B cell (primary cell): ENCODE results near the gene ZBTB16. TPM values are rescaled to one million over a fixed set of nuclear protein-coding genes. Genes with fewer than 3 reads are reported as not detected.

Experiments
- ATAC-seq: fragments of 200-7000 bp; cut with Tn5 transposase; one replicate; pipeline ENCODE4 v1.10.0; 2021; ENCODE audit warnings: low read depth, mild to moderate bottlenecking, moderate number of reproducible peaks, moderate library complexity
- CTCF ChIA-PET: fragments of 350-600 bp; sonication (Branson Sonifier 250); formaldehyde crosslinking; loops from one replicate; lab custom pipeline; 2021; ENCODE audit warnings: antibody characterized with exemption, inconsistent platforms; lab: Charles Lee
- POLR2A ChIA-PET: fragments of 350-600 bp; sonication (Branson Sonifier 250); formaldehyde crosslinking; loops from one replicate; lab custom pipeline; 2021; ENCODE audit warnings: antibody characterized with exemption; lab: Charles Lee
- DNase-seq: peaks from one replicate; pipeline ENCODE4 v3.0.0; 2013
- H2AFZ ChIP-seq: 2 replicates; pipeline ENCODE4 v1.6.1; 2012; ENCODE audit warnings: mild to moderate bottlenecking, low read depth, low read length; ENCODE audit not compliant: insufficient read depth, poor library complexity, severe bottlenecking
- H3K27ac ChIP-seq, 2 donors: 1 replicate in 1 of 2; 2 replicates in 1 of 2; pipeline ENCODE4 v1.5.1; 2012 to 2013; ENCODE audit warnings: low read length in 2 of 2, mild to moderate bottlenecking in 2 of 2, moderate library complexity in 1 of 2
- H3K27me3 ChIP-seq, 4 experiments: fragments of 200-600 bp in 1 of 4; sonication (generic) in 1 of 4; replicated peaks in 1 of 4; 1 replicate in 2 of 4; 2 replicates in 2 of 4; pipeline versions ENCODE4 v1.6.1 to v1.7.0; 2013 to 2016; ENCODE audit warnings: low read length in 3 of 4, mild to moderate bottlenecking in 2 of 4, mixed read lengths in 1 of 4, moderate library complexity in 1 of 4; ENCODE audit not compliant: insufficient read depth in 4 of 4, control insufficient read depth in 3 of 4; ENCODE audit errors: control extremely low read depth in 1 of 4
- H3K36me3 ChIP-seq, 2 experiments: replicated peaks in 1 of 2; 1 replicate in 1 of 2; 2 replicates in 1 of 2; pipeline versions ENCODE4 v1.6.1 to v1.7.1; 2013; ENCODE audit warnings: low read length in 1 of 2; ENCODE audit not compliant: insufficient read depth in 2 of 2, control insufficient read depth in 1 of 2; ENCODE audit errors: control extremely low read depth in 1 of 2, extremely low read depth in 1 of 2
- H3K4me1 ChIP-seq, 2 donors: fragments of 200-600 bp in 1 of 2; sonication (generic) in 1 of 2; 1 replicate in 1 of 2; 2 replicates in 1 of 2; pipeline versions ENCODE4 v1.5.1 to v1.6.1; 2013 to 2017; ENCODE audit warnings: low read length in 2 of 2; ENCODE audit not compliant: control insufficient read depth in 2 of 2, insufficient read depth in 2 of 2
- H3K4me2 ChIP-seq: replicated peaks from 2 replicates; pipeline ENCODE3; 2012; ENCODE audit warnings: mild to moderate bottlenecking, low read depth, low read length; ENCODE audit not compliant: poor library complexity, severe bottlenecking
- H3K4me3 ChIP-seq, 5 experiments: fragments of 200-600 bp in 1 of 5; sonication (generic) in 1 of 5; 1 replicate in 3 of 5; 2 replicates in 2 of 5; pipeline versions ENCODE4 v1.5.1 to v1.7.0; 2011 to 2016; ENCODE audit warnings: low read length in 4 of 5, mild to moderate bottlenecking in 4 of 5, low read depth in 2 of 5, control low read depth in 1 of 5, moderate library complexity in 1 of 5; ENCODE audit not compliant: insufficient read depth in 1 of 5; ENCODE audit errors: control extremely low read depth in 1 of 5, extremely low read depth in 1 of 5
- H3K79me2 ChIP-seq: fragments of 200-600 bp; sonication (generic); one replicate; pipeline ENCODE4 v1.6.0; 2016; ENCODE audit warnings: low read length; ENCODE audit not compliant: control insufficient read depth, insufficient read depth
- H3K9ac ChIP-seq: fragments of 200-600 bp; sonication (generic); 2 replicates; pipeline ENCODE4 v1.6.1; 2017; ENCODE audit warnings: mild to moderate bottlenecking, low read length, moderate library complexity
- H3K9me3 ChIP-seq, 3 donors: one replicate each; pipeline versions ENCODE4 v1.6.1 to v1.7.1; 2013; ENCODE audit warnings: low read length in 2 of 3; ENCODE audit not compliant: control insufficient read depth in 2 of 3, insufficient read depth in 1 of 3; ENCODE audit errors: control extremely low read depth in 1 of 3
- H4K20me1 ChIP-seq: 2 replicates; pipeline ENCODE4 v1.6.0; 2012; ENCODE audit warnings: mild to moderate bottlenecking, low read length; ENCODE audit not compliant: insufficient read depth, control insufficient read depth, poor library complexity, severe bottlenecking
- H3K27ac Mint-ChIP-seq: one replicate; pipeline ENCODE4 v1.8.0; 2021; ENCODE audit warnings: mixed read lengths
- H3K27me3 Mint-ChIP-seq: one replicate; pipeline ENCODE4 v1.8.0; 2021; ENCODE audit warnings: mixed read lengths
- H3K4me1 Mint-ChIP-seq: one replicate; pipeline ENCODE4 v1.8.0; 2021; ENCODE audit warnings: mixed read lengths
- H3K4me3 Mint-ChIP-seq: one replicate; pipeline ENCODE4 v1.8.0; 2021; ENCODE audit warnings: mixed read lengths
- H3K9me3 Mint-ChIP-seq: one replicate; pipeline ENCODE4 v1.8.0; 2022; ENCODE audit warnings: mixed read lengths; ENCODE audit not compliant: insufficient read depth
- EZH2 ChIP-seq: IDR thresholded peaks from 2 replicates; pipeline ENCODE4 v1.6.1; 2012; ENCODE audit warnings: borderline replicate concordance, low read depth, mild to moderate bottlenecking, moderate library complexity, low read length; ENCODE audit not compliant: insufficient read depth, poor library complexity, severe bottlenecking
- WGBS: methylation state at CpG from one replicate; pipeline ENCODE4 v1.1.5; 2013; ENCODE audit warnings: missing lambda C conversion rate; ENCODE audit not compliant: insufficient coverage; 5-methylcytosine and 5-hydroxymethylcytosine counted together
- intact Hi-C: fragments of 100-400 bp; cut with micrococcal nuclease; formaldehyde crosslinking; loops from one replicate; pipeline ENCODE4 v1.10.0; 2022
- polyA plus RNA-seq: library from polyadenylated mRNA; depleted of rRNA; stranded (reverse); fragments of >200 nt; gene quantifications from 2 replicates; pipeline ENCODE4 v1.2.3, GENCODE V29; 2012
- total RNA-seq, 2 donors: library from RNA; stranded (reverse); fragments of 120-200 nt in 1 of 2; gene quantifications; 1 replicate in 1 of 2; 2 replicates in 1 of 2; pipeline versions ENCODE4 v1.2.3 to v1.2.4, GENCODE V29; 2013 to 2022
- TF ChIP-seq, protein P1 (sequence below): fragments of 200-600 bp; IDR thresholded peaks from one replicate; pipeline ENCODE4 v1.8.0; 2022; ENCODE audit warnings: antibody characterized with exemption, mild to moderate bottlenecking

ZBTB16 gene
- total and polyA plus RNA-seq, 2 donors (not counting 1 experiment from before 2014, with no cell fraction given), result 16.0 to 20.6 TPM

DNA sequence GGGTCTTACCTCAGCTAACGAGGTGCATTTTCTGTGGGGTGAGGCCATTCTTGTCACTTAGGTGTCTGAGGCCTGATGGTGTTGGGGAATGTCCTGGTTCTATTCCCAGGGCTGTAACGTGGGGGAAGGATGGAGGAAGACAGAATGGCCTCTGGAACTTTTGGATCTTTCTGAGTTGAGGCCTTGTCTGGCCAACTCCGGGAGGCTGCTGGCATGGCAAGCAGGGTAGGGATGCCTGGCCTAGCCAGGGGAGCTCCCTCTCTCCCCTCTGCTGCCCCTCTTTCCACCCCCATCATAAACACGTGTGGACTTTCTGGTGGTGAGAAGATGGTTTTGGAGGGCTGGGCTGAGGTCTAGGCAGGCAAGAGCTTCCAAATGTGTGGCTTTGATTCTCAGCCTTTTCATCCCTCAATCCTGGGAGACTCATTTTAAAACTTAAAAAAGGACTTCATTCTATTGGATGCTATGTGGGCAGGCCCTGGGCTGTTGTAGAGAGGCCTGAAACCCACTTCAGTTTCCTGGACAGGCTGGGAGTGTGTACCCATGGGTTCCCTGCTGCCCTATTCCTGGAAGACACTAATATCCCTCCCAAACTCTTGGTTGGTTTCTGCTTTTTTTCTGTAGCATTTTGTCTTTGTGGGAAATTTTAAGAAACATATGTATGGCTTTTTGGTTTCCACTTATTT is 30.9 kb downstream of the ZBTB16 start:
- ChIA-PET CTCF (no interaction called here), POLR2A (no interaction called here)
- Histone ChIP-seq H4K20me1 (peaks cover 6% of the 10 kb centered on the region), H3K4me3 (no peak overlapping the region), H3K36me3 (no peaks in the 10 kb centered on the region), H3K4me2 (no peak overlapping the region), H3K4me1 (no peaks in the 10 kb centered on the region), H3K27me3 (no peaks in the 10 kb centered on the region), H3K9me3 (no peaks in the 10 kb centered on the region), H3K79me2 (peaks cover 5% of the 10 kb centered on the region), H3K27ac (no peak overlapping the region), H2AFZ (no peak overlapping the region), H3K9ac (no peak overlapping the region)
- no peak overlapping the region for H3K27ac Mint-ChIP-seq
- no peaks in the 10 kb centered on the region for H3K4me1 Mint-ChIP-seq
- peaks cover 10% of the 10 kb centered on the region for H3K27me3 Mint-ChIP-seq
- no peak overlapping the region for H3K4me3 Mint-ChIP-seq
- TF ChIP-seq, protein P1, sequence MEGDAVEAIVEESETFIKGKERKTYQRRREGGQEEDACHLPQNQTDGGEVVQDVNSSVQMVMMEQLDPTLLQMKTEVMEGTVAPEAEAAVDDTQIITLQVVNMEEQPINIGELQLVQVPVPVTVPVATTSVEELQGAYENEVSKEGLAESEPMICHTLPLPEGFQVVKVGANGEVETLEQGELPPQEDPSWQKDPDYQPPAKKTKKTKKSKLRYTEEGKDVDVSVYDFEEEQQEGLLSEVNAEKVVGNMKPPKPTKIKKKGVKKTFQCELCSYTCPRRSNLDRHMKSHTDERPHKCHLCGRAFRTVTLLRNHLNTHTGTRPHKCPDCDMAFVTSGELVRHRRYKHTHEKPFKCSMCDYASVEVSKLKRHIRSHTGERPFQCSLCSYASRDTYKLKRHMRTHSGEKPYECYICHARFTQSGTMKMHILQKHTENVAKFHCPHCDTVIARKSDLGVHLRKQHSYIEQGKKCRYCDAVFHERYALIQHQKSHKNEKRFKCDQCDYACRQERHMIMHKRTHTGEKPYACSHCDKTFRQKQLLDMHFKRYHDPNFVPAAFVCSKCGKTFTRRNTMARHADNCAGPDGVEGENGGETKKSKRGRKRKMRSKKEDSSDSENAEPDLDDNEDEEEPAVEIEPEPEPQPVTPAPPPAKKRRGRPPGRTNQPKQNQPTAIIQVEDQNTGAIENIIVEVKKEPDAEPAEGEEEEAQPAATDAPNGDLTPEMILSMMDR, result no peak
- no peak for TF ChIP-seq EZH2
- 59% methylated on average over 2 of the region's 4 CpGs for WGBS
- H3K9me3 Mint-ChIP-seq, result no peaks in the 10 kb centered on the region
- ATAC-seq (no peak), DNase-seq (no peak)
- intact Hi-C loops, result no loop called here

DNA sequence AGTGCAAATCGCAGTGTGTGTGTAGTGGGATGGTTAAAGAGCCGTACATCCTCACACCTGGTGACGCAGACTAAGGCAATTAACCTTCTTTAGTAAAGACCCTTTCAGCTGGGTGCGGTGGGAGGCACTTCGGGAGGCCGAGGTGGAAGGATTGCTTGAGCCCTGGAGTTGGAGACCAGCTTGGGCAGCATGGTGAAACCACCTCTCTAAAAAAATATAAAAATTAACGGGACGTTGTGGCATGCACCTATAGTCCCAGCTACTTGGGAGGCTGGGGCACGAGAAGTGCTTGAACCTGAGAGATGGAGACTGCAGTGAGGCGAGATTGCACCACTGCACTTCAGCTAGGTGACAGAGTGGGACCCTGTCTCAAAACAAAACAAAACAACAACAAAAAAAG is 31.5 kb downstream of the ZBTB16 start:
- H3K27ac Mint-ChIP-seq, result no peak overlapping the region

More for the DNA sequence above, 31.5 kb downstream of the ZBTB16 start:
- Histone ChIP-seq H3K79me2 (peaks cover 5% of the 10 kb centered on the region), H3K27me3 (no peaks in the 10 kb centered on the region), H3K9ac (no peak overlapping the region), H2AFZ (no peak overlapping the region), H3K27ac (no peak overlapping the region), H3K4me2 (no peak overlapping the region), H3K4me3 (no peak overlapping the region), H3K9me3 (no peaks in the 10 kb centered on the region), H4K20me1 (peaks cover 6% of the 10 kb centered on the region), H3K36me3 (no peaks in the 10 kb centered on the region), H3K4me1 (no peaks in the 10 kb centered on the region)
- ChIA-PET CTCF (no interaction called here), POLR2A (no interaction called here)
- TF ChIP-seq, protein P1, result no peak
- no peak for TF ChIP-seq EZH2
- WGBS, result 88% methylated on average over 4 of the region's 10 CpGs
- H3K9me3 Mint-ChIP-seq, result no peaks in the 10 kb centered on the region
- H3K27me3 Mint-ChIP-seq, result peaks cover 6% of the 10 kb centered on the region
- no peak for ATAC-seq
- intact Hi-C loops, result no loop called here
- DNase-seq, result no peak
- no peak overlapping the region for H3K4me3 Mint-ChIP-seq
- no peaks in the 10 kb centered on the region for H3K4me1 Mint-ChIP-seq
